OCI-LY3 (cell line): ENCODE measurements around the gene ZNF850.

Experiments used
- CTCF ChIP-seq: fragments of 200-600, 300-600 bp; sonication (generic); IDR thresholded peaks from 2 replicates; pipeline ENCODE4 v1.5.1; 2014; ENCODE audit warnings: antibody characterized with exemption, low read length, low read depth
- EZH2phosphoT487 ChIP-seq: fragments of 200-600 bp; shearing (Covaris generic); IDR thresholded peaks from 2 replicates; pipeline ENCODE4 v1.6.1; 2018; ENCODE audit warnings: antibody characterized with exemption, mixed run types, low read depth

DNA sequence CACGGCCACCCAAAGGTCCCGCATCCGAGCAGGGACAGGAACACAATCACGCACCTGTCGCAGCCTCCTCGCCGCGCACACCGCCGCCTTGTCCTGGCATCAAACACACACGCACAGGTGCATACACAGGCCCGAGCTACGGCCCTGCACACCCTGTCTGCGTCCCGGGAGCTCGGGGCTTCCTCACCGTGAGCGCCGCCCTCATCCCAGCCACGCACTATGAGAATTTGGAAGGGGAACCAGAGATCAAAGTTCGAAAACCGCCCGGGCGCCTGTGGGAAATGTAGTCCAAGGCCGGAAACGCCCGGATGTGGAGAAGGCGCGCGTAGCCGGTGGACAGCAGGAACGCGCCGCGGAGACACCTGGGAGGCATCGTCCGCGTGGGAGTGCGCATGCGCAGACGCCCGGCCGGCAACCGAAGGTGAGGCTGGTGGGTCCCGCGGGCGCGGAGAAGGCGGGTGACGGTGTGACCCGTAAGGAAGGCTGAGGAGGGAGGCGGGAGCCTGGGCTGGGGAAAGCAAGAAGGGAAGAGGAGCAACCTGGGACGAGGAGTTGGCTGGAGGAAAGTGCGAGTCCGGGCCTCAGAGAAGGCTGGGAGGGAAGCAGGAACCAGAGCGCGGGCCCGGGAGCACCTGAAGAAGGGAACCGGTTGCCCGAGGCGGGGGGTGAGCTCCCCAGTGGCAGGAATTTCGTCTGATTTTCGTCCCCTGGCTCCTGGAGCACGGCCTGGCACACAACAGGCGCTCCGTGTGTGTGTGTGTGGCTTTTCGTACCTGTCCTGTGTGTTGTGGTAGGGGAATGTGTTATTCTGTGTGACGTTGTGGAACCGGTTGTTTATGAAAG, 85.2 kb downstream of the ZNF850 start, which contains the start of gene ZNF567:
- TF ChIP-seq CTCF = no peak
- no peak for TF ChIP-seq EZH2phosphoT487
